GM12891 (cell line): Measurements from ENCODE around the gene NEK8.
A peak's percentile ranks its signal among the peaks of the same experiment; 100 is the strongest.

Source experiments
- DNase-seq: peaks from one replicate; pipeline ENCODE4 v3.0.0; 2011; ENCODE audit warnings: low spot score; ENCODE audit not compliant: insufficient read length
- FAIRE-seq: peaks from 2 replicates; lab custom pipeline; 2011; peaks lifted over from hg19 to GRCh38; lab: Jason Lieb, UNC
- PAX5 ChIP-seq: IDR thresholded peaks from 2 replicates; pipeline ENCODE4 v1.6.1; 2011; ENCODE audit warnings: low read length, moderate library complexity, mild to moderate bottlenecking; ENCODE audit not compliant: insufficient read depth, severe bottlenecking
- POLR2A ChIP-seq: IDR thresholded peaks from 2 replicates; pipeline ENCODE4 v1.6.1; 2011; ENCODE audit warnings: low read depth, low read length, control low read depth
- POLR2AphosphoS5 ChIP-seq: IDR thresholded peaks from 2 replicates; pipeline ENCODE4 v1.6.1; 2011; ENCODE audit warnings: low read depth, low read length, control low read depth
- POU2F2 ChIP-seq: IDR thresholded peaks from 2 replicates; pipeline ENCODE4 v1.6.1; 2011; ENCODE audit warnings: low read depth, mild to moderate bottlenecking, control low read depth, low read length, moderate library complexity
- SPI1 ChIP-seq: IDR thresholded peaks from 2 replicates; pipeline ENCODE4 v1.6.1; 2011; ENCODE audit warnings: low read depth, low read length, control low read depth
- TAF1 ChIP-seq: IDR thresholded peaks from 2 replicates; pipeline ENCODE4 v1.6.1; 2011; ENCODE audit warnings: low read depth, low read length, control low read depth

NEK8 gene

GRCh38 chr17:28710861-28711722 is 17.5 kb upstream of the NEK8 start:
- TF ChIP-seq SPI1 (no peak), POLR2A (no peak), POLR2AphosphoS5 (peak; percentile 64; the same call in 1 of the 2 replicates), POU2F2 (peak; percentile 22; the same call in 1 of the 2 replicates), TAF1 (no peak), PAX5 (no peak)
- peak; percentile 92 for FAIRE-seq
- DNase-seq: peak; percentile 94

GRCh38 chr17:28711723-28712031 is 16.9 kb upstream of the NEK8 start, which contains the start of gene PROCA1:
PROCA1 (minus strand) TSS chr17:28711888; CDS start chr17:28711660, 228 bp downstream.
- FAIRE-seq: no peak
- no peak for DNase-seq
- no peak for TF ChIP-seq POLR2A
- no peak for TF ChIP-seq TAF1
- no peak for TF ChIP-seq SPI1
- TF ChIP-seq POU2F2: no peak
- TF ChIP-seq POLR2AphosphoS5: no peak
- no peak for TF ChIP-seq PAX5

GRCh38 chr17:28712032-28712704 is 16.4 kb upstream of the NEK8 start:
- TF ChIP-seq POLR2AphosphoS5 (no peak), SPI1 (peak; percentile 72), TAF1 (peak; percentile 29; the same call in 1 of the 2 replicates), POU2F2 (no peak), POLR2A (peak; percentile 43; the same call in 1 of the 2 replicates), PAX5 (no peak)
- FAIRE-seq (peak; percentile 31), DNase-seq (peak; percentile 68)

- TF ChIP-seq PAX5: no peak
- no peak for TF ChIP-seq POLR2AphosphoS5
- no peak for TF ChIP-seq POLR2A
- TF ChIP-seq TAF1: no peak
- DNase-seq: no peak
- FAIRE-seq: no peak
These were observed 15.7 kb upstream of the NEK8 start for GRCh38 chr17:28712705-28713415.

- FAIRE-seq: no peak
- no peak for DNase-seq
- TF ChIP-seq SPI1: no peak
- no peak for TF ChIP-seq PAX5
- TF ChIP-seq POU2F2: no peak
- TF ChIP-seq POLR2AphosphoS5: no peak
- no peak for TF ChIP-seq POLR2A
- TF ChIP-seq TAF1: no peak
These were observed 14.3 kb upstream of the NEK8 start for GRCh38 chr17:28714281-28714680.

- DNase-seq (no peak), FAIRE-seq (no peak)
- no peak for TF ChIP-seq SPI1
- TF ChIP-seq TAF1: no peak
- TF ChIP-seq POLR2AphosphoS5: no peak
- TF ChIP-seq POU2F2: no peak
- no peak for TF ChIP-seq PAX5
- TF ChIP-seq POLR2A: no peak
These were observed 13.4 kb upstream of the NEK8 start for GRCh38 chr17:28715217-28715616.

- no peak for FAIRE-seq
- no peak for DNase-seq
- TF ChIP-seq PAX5 (no peak), POLR2AphosphoS5 (no peak), POU2F2 (no peak), SPI1 (no peak), TAF1 (no peak), POLR2A (no peak)
These were observed 11.6 kb upstream of the NEK8 start for GRCh38 chr17:28716740-28717577.
